HuH-7 (cell line): ENCODE measurements around the gene PSAT1.
A peak's percentile ranks its signal among the peaks of the same experiment; 100 is the strongest.
"Not testable (repeated sequence)": the region's sequence is repeated elsewhere in the genome, so short reads cannot be mapped to it uniquely, and the experiment has no call there.

Experiments used
- DNase-seq: peaks from one replicate; pipeline ENCODE4 v3.0.0; 2011; ENCODE audit warnings: low spot score

Gene PSAT1

GRCh38 chr9:78296893-78297671 lies at the start of gene PSAT1:
Gene PSAT1, plus strand, starts transcription at chr9:78297125. Its CDS starts 86 bp downstream, at chr9:78297211.
- DNase-seq, result peak; percentile 98

- DNase-seq, result no peak
Measured at GRCh38 chr9:78248635-78249034, 48.3 kb upstream of the PSAT1 start.

GRCh38 chr9:78249542-78249941 lies 47.4 kb upstream of the PSAT1 start:
- no peak for DNase-seq

GRCh38 chr9:78252616-78253015 lies 44.3 kb upstream of the PSAT1 start:
- DNase-seq, result no peak

GRCh38 chr9:78253285-78253684 lies 43.6 kb upstream of the PSAT1 start:
- DNase-seq, result no peak

- no peak for DNase-seq
Measured at GRCh38 chr9:78261403-78262001, 35.4 kb upstream of the PSAT1 start.

- no peak for DNase-seq
Measured at GRCh38 chr9:78262655-78263054, 34.3 kb upstream of the PSAT1 start.

- DNase-seq, result no peak
Measured at GRCh38 chr9:78267889-78268288, 29.0 kb upstream of the PSAT1 start.

GRCh38 chr9:78269784-78270183 lies 27.1 kb upstream of the PSAT1 start:
- no peak for DNase-seq

- DNase-seq, result no peak
Measured at GRCh38 chr9:78272307-78272706, 24.6 kb upstream of the PSAT1 start.

- no peak for DNase-seq
Measured at GRCh38 chr9:78273761-78274160, 23.2 kb upstream of the PSAT1 start.

GRCh38 chr9:78278177-78278777 lies 18.6 kb upstream of the PSAT1 start:
- no peak for DNase-seq

GRCh38 chr9:78278801-78279200 lies 18.1 kb upstream of the PSAT1 start:
- no peak for DNase-seq

GRCh38 chr9:78280982-78281668 lies 15.8 kb upstream of the PSAT1 start:
- no peak for DNase-seq

GRCh38 chr9:78284181-78284580 lies 12.7 kb upstream of the PSAT1 start:
- DNase-seq, result not testable (repeated sequence)

GRCh38 chr9:78286125-78286524 lies 10.8 kb upstream of the PSAT1 start:
- DNase-seq, result no peak

- no peak for DNase-seq
Measured at GRCh38 chr9:78286946-78287388, 10.0 kb upstream of the PSAT1 start.

GRCh38 chr9:78288214-78288892 lies 8.6 kb upstream of the PSAT1 start:
- no peak for DNase-seq

GRCh38 chr9:78289474-78289873 lies 7.5 kb upstream of the PSAT1 start:
- no peak for DNase-seq

GRCh38 chr9:78291240-78291925 lies 5.5 kb upstream of the PSAT1 start:
- no peak for DNase-seq

GRCh38 chr9:78292026-78292425 lies 4.9 kb upstream of the PSAT1 start:
- DNase-seq, result no peak
